Measurements from ENCODE around the gene C13orf46.

The C13orf46 gene

DNA sequence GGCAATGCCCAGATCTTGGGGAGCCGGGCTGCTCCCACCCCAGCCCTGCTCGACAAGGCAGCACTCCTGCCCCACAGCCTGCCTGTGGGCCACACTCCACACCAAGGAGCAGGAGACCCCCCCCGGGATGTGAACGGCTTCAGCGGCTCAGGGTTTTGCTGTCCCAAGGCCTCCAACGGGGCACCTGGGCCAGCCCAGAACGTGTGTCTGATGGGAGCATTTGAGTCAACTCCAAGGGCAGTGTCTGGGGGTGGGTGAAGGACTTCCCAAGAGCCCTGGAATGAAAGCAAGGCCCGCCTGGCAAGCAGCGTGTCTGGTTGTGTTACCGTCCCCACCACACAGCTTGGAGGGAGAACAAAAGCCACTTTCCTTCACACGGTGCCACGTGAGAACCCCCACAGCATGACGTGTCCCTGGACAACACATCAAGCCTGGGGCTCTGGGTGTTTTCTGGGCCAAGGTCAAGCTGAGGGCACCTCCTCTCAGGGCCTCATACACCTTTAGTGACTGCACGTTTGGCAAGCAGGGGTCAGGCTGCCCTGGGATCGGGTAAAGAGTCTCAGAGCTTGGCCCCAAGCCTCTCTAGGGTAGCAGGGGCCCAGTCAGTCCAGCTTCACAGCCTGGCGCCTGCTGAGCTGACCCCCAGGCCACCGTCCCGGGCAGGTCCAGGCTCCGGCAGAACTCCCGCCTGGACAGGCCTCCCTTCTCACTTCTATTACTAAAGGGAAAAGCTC, 6.0 kb downstream of the C13orf46 start:
- no peak overlapping the region for H3K27ac ChIP-seq
- TF ChIP-seq ZFX (IDR thresholded peaks at IDR 0.05; ENCODE audit: borderline replicate concordance) = no peak
- TF ChIP-seq, protein P1, sequence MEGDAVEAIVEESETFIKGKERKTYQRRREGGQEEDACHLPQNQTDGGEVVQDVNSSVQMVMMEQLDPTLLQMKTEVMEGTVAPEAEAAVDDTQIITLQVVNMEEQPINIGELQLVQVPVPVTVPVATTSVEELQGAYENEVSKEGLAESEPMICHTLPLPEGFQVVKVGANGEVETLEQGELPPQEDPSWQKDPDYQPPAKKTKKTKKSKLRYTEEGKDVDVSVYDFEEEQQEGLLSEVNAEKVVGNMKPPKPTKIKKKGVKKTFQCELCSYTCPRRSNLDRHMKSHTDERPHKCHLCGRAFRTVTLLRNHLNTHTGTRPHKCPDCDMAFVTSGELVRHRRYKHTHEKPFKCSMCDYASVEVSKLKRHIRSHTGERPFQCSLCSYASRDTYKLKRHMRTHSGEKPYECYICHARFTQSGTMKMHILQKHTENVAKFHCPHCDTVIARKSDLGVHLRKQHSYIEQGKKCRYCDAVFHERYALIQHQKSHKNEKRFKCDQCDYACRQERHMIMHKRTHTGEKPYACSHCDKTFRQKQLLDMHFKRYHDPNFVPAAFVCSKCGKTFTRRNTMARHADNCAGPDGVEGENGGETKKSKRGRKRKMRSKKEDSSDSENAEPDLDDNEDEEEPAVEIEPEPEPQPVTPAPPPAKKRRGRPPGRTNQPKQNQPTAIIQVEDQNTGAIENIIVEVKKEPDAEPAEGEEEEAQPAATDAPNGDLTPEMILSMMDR (IDR thresholded peaks at IDR 0.05) = no peak

DNA sequence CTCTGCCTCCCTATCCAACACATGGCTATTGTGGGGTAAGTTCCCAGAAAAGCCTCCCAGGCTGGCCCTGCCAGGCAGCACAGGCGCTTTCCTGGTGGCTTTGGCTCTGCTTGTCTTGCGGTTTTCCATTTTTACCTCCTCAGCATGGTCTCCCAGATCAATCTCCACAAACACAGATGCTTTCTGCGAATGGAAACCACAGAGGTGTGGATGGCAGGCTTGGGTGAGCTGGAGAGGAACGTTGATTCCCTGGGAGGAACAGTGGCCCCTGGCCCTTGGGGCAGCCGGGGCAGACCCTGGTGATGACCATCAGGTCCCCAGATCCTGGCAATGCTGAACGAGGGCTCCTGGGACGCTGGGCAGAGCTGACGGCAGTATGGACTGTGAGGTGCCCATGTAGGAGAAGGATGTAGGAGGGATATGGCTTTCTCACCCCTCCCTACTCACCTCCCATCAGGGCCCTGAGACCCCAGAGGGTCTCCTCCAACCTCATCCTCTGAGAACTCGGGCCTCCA, 6.6 kb downstream of the C13orf46 start:
- no peak overlapping the region for H3K27ac ChIP-seq

DNA sequence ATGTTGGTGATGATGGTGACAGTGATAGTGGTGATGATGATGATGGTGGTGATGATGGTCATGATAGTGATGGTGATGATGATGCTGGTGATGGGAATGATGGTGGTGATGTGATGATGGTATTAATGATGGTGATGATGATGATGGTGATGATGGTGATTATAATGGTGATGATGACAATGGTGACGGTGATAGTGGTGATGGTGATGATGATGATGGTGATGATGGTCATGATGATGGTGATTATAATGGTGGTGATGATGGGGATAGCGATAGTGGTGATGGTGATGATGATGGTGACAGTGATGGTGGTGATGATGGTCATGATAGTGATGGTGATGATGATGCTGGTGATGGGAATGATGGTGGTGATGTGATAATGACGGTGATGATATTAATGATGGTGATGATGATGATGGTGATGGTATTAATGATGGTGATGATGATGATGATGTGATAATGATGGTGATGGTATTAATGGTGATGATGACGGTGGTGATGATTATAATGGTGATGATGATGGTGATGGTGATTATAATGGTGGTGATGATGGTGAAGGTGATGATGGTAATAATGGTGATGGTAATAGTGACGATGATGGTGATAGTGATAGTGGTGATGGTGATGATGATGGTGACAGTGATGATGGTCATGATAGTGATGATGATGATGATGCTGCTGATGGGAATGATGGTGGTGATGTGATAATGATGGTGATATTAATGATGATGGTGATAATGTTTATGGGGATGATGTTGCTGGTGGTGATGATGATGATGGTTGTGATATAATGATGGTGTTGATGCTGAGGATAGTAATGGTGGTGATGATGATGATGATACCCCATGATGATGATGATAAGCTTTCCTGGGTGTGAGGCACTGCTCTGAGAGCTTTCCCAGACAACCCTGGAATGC, 7.7 kb downstream of the C13orf46 start:
- TF ChIP-seq, protein P1 (IDR thresholded peaks at IDR 0.05) = no peak
- TF ChIP-seq ZFX (IDR thresholded peaks at IDR 0.05; ENCODE audit: borderline replicate concordance) = no peak
- no peak overlapping the region for H3K27ac ChIP-seq

More for the DNA sequence above, 6.6 kb downstream of the C13orf46 start:
- TF ChIP-seq ZFX (IDR thresholded peaks at IDR 0.05; ENCODE audit: borderline replicate concordance) = no peak

DNA sequence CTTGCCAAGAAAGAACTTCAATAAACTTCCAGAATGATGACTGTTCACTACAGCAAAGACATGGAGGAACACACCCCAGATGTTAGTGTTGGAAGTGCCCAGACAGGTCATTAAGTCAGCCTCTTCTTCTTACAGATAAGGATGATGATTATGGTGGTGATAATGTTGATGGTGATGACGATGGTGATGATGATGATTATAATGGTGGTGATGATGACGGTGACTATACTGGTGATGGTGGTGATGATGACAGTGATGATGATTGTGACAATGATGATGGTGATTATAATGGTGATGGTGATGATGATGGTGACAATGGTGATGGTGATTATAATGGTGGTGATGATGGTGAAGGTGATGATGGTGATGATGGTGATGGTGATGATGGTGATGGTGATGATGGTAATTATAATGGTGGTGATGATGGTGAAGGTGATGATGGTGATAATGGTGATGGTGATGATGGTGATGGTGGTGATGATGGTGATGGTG, 8.4 kb downstream of the C13orf46 start:
- TF ChIP-seq, protein P1 (IDR thresholded peaks at IDR 0.05) = no peak
- TF ChIP-seq ZFX (IDR thresholded peaks at IDR 0.05; ENCODE audit: borderline replicate concordance) = no peak
- no peak overlapping the region for H3K27ac ChIP-seq

DNA sequence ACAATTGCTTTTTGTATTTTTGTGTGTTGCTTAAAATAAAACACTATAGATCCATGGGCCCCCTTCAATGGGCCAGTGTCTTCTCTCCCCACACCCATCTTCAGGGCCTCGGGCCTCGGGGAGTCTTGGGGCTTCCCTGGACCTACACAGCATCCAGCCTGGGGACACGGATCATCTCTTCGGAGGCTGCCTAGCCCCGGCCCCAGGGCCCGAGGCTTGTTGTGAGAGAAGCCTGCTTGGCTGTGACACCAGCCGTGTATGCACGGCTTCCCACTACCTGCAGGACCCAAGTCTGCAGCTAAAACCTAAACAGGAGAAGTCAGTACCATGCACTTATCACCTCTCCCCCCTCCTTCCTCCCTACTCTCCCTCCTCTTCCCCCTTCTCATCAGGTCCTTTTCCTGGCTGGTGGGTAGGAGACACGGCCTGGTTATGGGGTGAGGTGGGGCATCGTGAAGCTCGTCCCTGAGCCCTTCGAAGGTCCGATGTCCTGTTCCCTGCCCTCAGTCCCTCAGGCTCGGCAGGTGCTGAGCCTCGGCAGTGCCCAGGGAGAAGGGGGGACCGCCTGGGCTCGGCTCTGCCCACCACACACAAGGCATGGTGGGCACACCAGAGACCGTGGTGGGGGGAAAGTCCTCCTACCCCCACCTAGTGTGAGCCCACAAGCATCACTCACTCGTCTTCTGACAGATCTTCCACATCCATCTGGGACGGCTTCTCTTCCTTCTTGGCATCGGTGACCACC, 9.5 kb downstream of the C13orf46 start:
- no peak overlapping the region for H3K27ac ChIP-seq
- TF ChIP-seq ZFX (IDR thresholded peaks at IDR 0.05; ENCODE audit: borderline replicate concordance) = no peak
- TF ChIP-seq, protein P1 (IDR thresholded peaks at IDR 0.05) = no peak

DNA sequence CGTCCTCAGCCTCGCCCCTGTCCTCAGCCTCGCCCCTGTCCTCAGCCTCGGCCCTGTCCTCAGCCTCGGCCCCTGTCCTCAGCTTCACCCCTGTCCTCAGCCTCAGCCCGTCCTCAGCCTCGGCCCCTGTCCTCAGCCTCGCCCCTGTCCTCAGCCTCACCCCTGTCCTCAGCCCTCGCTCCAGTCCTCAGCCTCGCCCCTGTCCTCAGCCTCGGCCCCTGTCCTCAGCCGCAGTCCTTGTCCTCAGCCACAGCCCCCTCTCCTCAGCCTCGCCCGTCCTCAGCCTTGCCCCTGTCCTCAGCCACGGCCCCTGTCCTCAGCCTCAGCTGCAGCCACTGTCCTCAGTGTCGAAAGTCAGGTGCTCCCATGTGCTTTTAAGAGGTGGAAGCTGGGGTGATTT, 10.5 kb downstream of the C13orf46 start:
- TF ChIP-seq, protein P1 (IDR thresholded peaks at IDR 0.05) = no peak
- TF ChIP-seq ZFX (IDR thresholded peaks at IDR 0.05; ENCODE audit: borderline replicate concordance) = no peak
- H3K27ac ChIP-seq = no peak overlapping the region

DNA sequence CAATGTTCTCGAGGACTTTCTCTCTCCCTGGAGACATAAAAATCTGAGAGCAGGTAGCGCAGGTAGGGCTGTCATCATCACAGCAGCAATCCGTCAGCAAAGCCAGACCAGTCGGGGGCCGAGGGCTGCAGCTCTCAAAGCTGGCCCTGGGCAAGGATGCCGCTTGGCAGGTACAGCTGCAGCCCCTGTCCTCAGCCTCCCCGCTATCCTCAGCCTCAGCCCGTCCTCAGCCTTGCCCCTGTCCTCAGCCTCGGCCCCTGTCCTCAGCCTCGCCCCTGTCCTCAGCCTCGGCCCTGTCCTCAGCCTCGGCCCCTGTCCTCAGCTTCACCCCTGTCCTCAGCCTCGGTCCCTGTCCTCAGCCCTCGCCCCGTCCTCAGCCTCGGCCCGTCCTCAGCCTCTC, 10.9 kb downstream of the C13orf46 start:
- H3K27ac ChIP-seq = no peak overlapping the region
- TF ChIP-seq, protein P1 (IDR thresholded peaks at IDR 0.05) = no peak
- no peak for TF ChIP-seq ZFX (IDR thresholded peaks at IDR 0.05; ENCODE audit: borderline replicate concordance)

All from 22Rv1 (cell line).